Neural cell (in vitro differentiated cells): ENCODE data around the gene WIF1. TPM values are rescaled to one million over a fixed set of nuclear protein-coding genes. Genes with fewer than 3 reads are reported as not detected.

Experiments used
- H2AFZ ChIP-seq: fragments of 200-600, 300-800 bp; sonication (generic), shearing (Covaris generic); 2 replicates; pipeline ENCODE4 v1.6.0; 2014; ENCODE audit warnings: low read depth, mild to moderate bottlenecking, antibody characterized with exemption, low read length, moderate library complexity
- H3F3A ChIP-seq: fragments of 200-600 bp; shearing (Covaris generic); 2 replicates; pipeline ENCODE4 v1.6.1; 2016; ENCODE audit warnings: mild to moderate bottlenecking, moderate library complexity, mixed read lengths, antibody characterized with exemption, low read length; ENCODE audit not compliant: insufficient read depth, poor library complexity, severe bottlenecking
- H3K27ac ChIP-seq: fragments of 200-600, 300-800 bp; sonication (generic), shearing (Covaris generic); 2 replicates; pipeline ENCODE4 v1.5.1; 2014; ENCODE audit warnings: mild to moderate bottlenecking, low read length, moderate library complexity
- H3K27me3 ChIP-seq: fragments of 300-800, 200-600 bp; sonication (generic), shearing (Covaris generic); 2 replicates; pipeline ENCODE4 v1.6.0; 2014; ENCODE audit warnings: mild to moderate bottlenecking, low read depth, low read length, moderate library complexity; ENCODE audit not compliant: insufficient read depth
- H3K36me3 ChIP-seq: fragments of 300-800, 200-600 bp; sonication (generic), shearing (Covaris generic); 2 replicates; pipeline ENCODE4 v1.5.1; 2014; ENCODE audit warnings: mild to moderate bottlenecking, antibody characterized with exemption, low read length, moderate library complexity; ENCODE audit not compliant: insufficient read depth
- H3K4me2 ChIP-seq: fragments of 300-800, 200-600 bp; sonication (generic), shearing (Covaris generic); 2 replicates; pipeline ENCODE4 v1.6.0; 2014; ENCODE audit warnings: mild to moderate bottlenecking, low read length
- H3K4me3 ChIP-seq: fragments of 300-800, 200-600 bp; sonication (generic), shearing (Covaris generic); 2 replicates; pipeline ENCODE4 v1.5.1; 2014; ENCODE audit warnings: mild to moderate bottlenecking, low read length, moderate library complexity
- H3K79me2 ChIP-seq: fragments of 200-600 bp; shearing (Covaris generic); replicated peaks from 2 replicates; pipeline ENCODE4 v1.6.0; 2014; ENCODE audit warnings: mild to moderate bottlenecking, low read length, moderate library complexity; ENCODE audit not compliant: insufficient read depth
- H3K9ac ChIP-seq: fragments of 300-800, 200-600 bp; sonication (generic), shearing (Covaris generic); 2 replicates; pipeline ENCODE4 v1.6.1; 2016; ENCODE audit warnings: mild to moderate bottlenecking, low read length, mixed read lengths
- H3K9me2 ChIP-seq: fragments of 200-600 bp; shearing (Covaris generic); 2 replicates; pipeline ENCODE4 v1.6.1; 2016; ENCODE audit warnings: mild to moderate bottlenecking, low read length, mixed read lengths; ENCODE audit not compliant: insufficient read depth
- H3K9me3 ChIP-seq: fragments of 200-600, 300-800 bp; sonication (generic), shearing (Covaris generic); 2 replicates; pipeline ENCODE4 v1.6.1; 2016; ENCODE audit warnings: mild to moderate bottlenecking, mixed run types, low read length, moderate library complexity, mixed read lengths
- H4K20me1 ChIP-seq: fragments of 200-600 bp; shearing (Covaris generic); 2 replicates; pipeline ENCODE4 v1.6.1; 2016; ENCODE audit warnings: mild to moderate bottlenecking, mixed run types; ENCODE audit not compliant: insufficient read depth
- EP300 ChIP-seq: fragments of 450-650 bp; conservative IDR thresholded peaks from 2 replicates; pipeline ENCODE4 v1.6.1; 2014; ENCODE audit warnings: antibody characterized with exemption, mild to moderate bottlenecking, moderate library complexity; ENCODE audit not compliant: poor library complexity, severe bottlenecking
- EZH2 ChIP-seq: fragments of 200-600, 300-800 bp; shearing (Covaris generic), sonication (generic); IDR thresholded peaks from 2 replicates; pipeline ENCODE4 v1.6.1; 2014; ENCODE audit warnings: antibody characterized with exemption, low read length, borderline replicate concordance, mild to moderate bottlenecking; ENCODE audit not compliant: insufficient read depth, poor library complexity, severe bottlenecking
- MXI1 ChIP-seq: fragments of 450-650 bp; conservative IDR thresholded peaks from 2 replicates; pipeline ENCODE4 v1.6.1; 2014; ENCODE audit warnings: antibody characterized with exemption, mild to moderate bottlenecking; ENCODE audit not compliant: poor library complexity, severe bottlenecking
- POLR2AphosphoS5 ChIP-seq: IDR thresholded peaks from 2 replicates; pipeline ENCODE4 v1.6.1; 2012
- RAD21 ChIP-seq: fragments of 450-650 bp; conservative IDR thresholded peaks from 2 replicates; pipeline ENCODE4 v1.6.1; 2014; ENCODE audit warnings: antibody characterized with exemption, mild to moderate bottlenecking, moderate library complexity
- SMC3 ChIP-seq: fragments of 450-650 bp; conservative IDR thresholded peaks from 2 replicates; pipeline ENCODE4 v1.6.1; 2014; ENCODE audit warnings: antibody characterized with exemption, mild to moderate bottlenecking, moderate library complexity; ENCODE audit not compliant: poor library complexity
- TAF1 ChIP-seq: IDR thresholded peaks from 2 replicates; pipeline ENCODE4 v1.6.1; 2012; ENCODE audit warnings: low read depth
- polyA plus RNA-seq: library from polyadenylated mRNA; depleted of rRNA; stranded (reverse); fragments of >200 nt; gene quantifications from 2 replicates; pipeline ENCODE4 v1.2.3, GENCODE V29; 2014
- TF ChIP-seq, protein P1 (sequence below): fragments of 450-650 bp; IDR thresholded peaks from 2 replicates; pipeline ENCODE4 v1.5.1; 2014; ENCODE audit warnings: antibody characterized with exemption, mild to moderate bottlenecking, moderate library complexity; ENCODE audit not compliant: poor library complexity, severe bottlenecking
- TF ChIP-seq, protein P2 (sequence below): IDR thresholded peaks from 2 replicates; pipeline ENCODE4 v1.6.1; 2012; ENCODE audit warnings: borderline replicate concordance

WIF1 gene
- polyA plus RNA-seq, 1 donor from 2014 or later: 0.77 TPM

DNA sequence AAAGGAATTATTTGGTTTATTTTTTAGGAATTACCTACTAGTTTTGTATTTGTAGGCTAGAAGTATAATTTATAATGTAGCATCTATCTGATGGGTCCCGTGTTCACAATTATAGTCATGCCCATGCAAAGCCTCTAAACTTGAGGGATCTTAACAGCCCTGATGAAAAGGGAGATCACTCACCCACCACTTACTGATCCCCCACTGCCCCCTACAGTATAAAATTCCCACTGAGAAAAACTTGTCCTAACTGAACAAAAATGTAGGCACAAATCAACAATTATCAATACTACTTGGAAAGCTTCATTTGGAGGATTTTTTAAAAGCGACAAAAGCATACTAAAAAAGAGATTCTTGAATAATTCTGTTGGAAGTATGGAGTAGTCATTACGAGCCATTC, 21.0 kb downstream of the WIF1 start:
- Histone ChIP-seq H4K20me1 (no peaks in the 10 kb centered on the region), H2AFZ (no peak overlapping the region), H3K9me3 (no peaks in the 10 kb centered on the region), H3F3A (no peaks in the 10 kb centered on the region), H3K27ac (no peak overlapping the region), H3K9ac (no peak overlapping the region), H3K9me2 (no peaks in the 10 kb centered on the region), H3K36me3 (no peaks in the 10 kb centered on the region), H3K4me2 (no peak overlapping the region), H3K79me2 (no peaks in the 10 kb centered on the region), H3K27me3 (no peaks in the 10 kb centered on the region), H3K4me3 (no peak overlapping the region)
- TF ChIP-seq RAD21 (no peak), EP300 (no peak), MXI1 (no peak), EZH2 (no peak), SMC3 (no peak), TAF1 (no peak), POLR2AphosphoS5 (no peak)
- TF ChIP-seq, protein P1, sequence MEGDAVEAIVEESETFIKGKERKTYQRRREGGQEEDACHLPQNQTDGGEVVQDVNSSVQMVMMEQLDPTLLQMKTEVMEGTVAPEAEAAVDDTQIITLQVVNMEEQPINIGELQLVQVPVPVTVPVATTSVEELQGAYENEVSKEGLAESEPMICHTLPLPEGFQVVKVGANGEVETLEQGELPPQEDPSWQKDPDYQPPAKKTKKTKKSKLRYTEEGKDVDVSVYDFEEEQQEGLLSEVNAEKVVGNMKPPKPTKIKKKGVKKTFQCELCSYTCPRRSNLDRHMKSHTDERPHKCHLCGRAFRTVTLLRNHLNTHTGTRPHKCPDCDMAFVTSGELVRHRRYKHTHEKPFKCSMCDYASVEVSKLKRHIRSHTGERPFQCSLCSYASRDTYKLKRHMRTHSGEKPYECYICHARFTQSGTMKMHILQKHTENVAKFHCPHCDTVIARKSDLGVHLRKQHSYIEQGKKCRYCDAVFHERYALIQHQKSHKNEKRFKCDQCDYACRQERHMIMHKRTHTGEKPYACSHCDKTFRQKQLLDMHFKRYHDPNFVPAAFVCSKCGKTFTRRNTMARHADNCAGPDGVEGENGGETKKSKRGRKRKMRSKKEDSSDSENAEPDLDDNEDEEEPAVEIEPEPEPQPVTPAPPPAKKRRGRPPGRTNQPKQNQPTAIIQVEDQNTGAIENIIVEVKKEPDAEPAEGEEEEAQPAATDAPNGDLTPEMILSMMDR: no peak
- TF ChIP-seq, protein P2, sequence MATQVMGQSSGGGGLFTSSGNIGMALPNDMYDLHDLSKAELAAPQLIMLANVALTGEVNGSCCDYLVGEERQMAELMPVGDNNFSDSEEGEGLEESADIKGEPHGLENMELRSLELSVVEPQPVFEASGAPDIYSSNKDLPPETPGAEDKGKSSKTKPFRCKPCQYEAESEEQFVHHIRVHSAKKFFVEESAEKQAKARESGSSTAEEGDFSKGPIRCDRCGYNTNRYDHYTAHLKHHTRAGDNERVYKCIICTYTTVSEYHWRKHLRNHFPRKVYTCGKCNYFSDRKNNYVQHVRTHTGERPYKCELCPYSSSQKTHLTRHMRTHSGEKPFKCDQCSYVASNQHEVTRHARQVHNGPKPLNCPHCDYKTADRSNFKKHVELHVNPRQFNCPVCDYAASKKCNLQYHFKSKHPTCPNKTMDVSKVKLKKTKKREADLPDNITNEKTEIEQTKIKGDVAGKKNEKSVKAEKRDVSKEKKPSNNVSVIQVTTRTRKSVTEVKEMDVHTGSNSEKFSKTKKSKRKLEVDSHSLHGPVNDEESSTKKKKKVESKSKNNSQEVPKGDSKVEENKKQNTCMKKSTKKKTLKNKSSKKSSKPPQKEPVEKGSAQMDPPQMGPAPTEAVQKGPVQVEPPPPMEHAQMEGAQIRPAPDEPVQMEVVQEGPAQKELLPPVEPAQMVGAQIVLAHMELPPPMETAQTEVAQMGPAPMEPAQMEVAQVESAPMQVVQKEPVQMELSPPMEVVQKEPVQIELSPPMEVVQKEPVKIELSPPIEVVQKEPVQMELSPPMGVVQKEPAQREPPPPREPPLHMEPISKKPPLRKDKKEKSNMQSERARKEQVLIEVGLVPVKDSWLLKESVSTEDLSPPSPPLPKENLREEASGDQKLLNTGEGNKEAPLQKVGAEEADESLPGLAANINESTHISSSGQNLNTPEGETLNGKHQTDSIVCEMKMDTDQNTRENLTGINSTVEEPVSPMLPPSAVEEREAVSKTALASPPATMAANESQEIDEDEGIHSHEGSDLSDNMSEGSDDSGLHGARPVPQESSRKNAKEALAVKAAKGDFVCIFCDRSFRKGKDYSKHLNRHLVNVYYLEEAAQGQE: no peak

DNA sequence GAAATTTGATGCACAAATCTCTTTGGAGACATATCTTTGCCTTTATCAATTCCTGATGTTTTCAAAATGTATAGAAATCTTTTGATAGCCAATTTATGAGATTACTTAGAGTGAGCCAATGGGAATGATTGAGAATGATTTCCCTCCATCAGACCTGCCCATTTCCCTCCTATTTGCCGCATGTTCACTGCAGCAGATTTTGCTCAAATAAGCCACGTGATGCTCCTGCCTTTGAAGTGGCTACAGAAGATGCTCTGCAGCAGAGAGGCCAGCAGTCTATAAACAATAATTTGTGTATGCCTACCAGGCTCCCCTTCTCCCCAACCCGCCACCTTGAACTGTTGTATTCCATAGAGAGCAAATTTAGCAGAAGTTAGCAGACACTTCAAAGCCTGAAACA, 21.9 kb downstream of the WIF1 start:
- H3F3A ChIP-seq: no peaks in the 10 kb centered on the region

More for the DNA sequence above, 21.9 kb downstream of the WIF1 start:
- no peak overlapping the region for H2AFZ ChIP-seq
- no peak overlapping the region for H3K4me3 ChIP-seq
- H3K4me2 ChIP-seq: no peak overlapping the region
- no peak overlapping the region for H3K27ac ChIP-seq
- TF ChIP-seq SMC3 (no peak), RAD21 (no peak), TAF1 (no peak), EZH2 (no peak), POLR2AphosphoS5 (no peak), MXI1 (no peak), EP300 (no peak)
- TF ChIP-seq, protein P2: no peak
- TF ChIP-seq, protein P1: no peak
- H3K27me3 ChIP-seq: no peaks in the 10 kb centered on the region
- no peaks in the 10 kb centered on the region for H3K9me2 ChIP-seq
- no peak overlapping the region for H3K9ac ChIP-seq
- no peaks in the 10 kb centered on the region for H3K9me3 ChIP-seq
- H4K20me1 ChIP-seq: no peaks in the 10 kb centered on the region
- H3K36me3 ChIP-seq: no peaks in the 10 kb centered on the region
- H3K79me2 ChIP-seq: no peaks in the 10 kb centered on the region
